Measurements from ENCODE around the gene MIPOL1.
"Not testable (repeated sequence)": the region's sequence is repeated elsewhere in the genome, so short reads cannot be mapped to it uniquely, and the experiment has no call there.

Gene MIPOL1

GRCh38 chr14:37279818-37280217 is 82.1 kb downstream of the MIPOL1 start:
- H3K79me2 ChIP-seq (ENCODE audit: control insufficient read depth, insufficient read depth, low read length, unreplicated experiment), result no peaks in the 10 kb centered on the region
- no peaks in the 10 kb centered on the region for H3K36me3 ChIP-seq (ENCODE audit: insufficient read depth, low read length)
- H3K4me1 ChIP-seq (ENCODE audit: control insufficient read depth, insufficient read depth, low read length, unreplicated experiment), result no peaks in the 10 kb centered on the region
- no peak overlapping the region for H2AFZ ChIP-seq (ENCODE audit: low read length, unreplicated experiment)
- no peaks in the 10 kb centered on the region for H3K27me3 ChIP-seq (ENCODE audit: insufficient read depth, low read length)
- H3K4me3 ChIP-seq (ENCODE audit: low read depth, low read length), result no peak overlapping the region
- no peak overlapping the region for H3K27ac ChIP-seq (ENCODE audit: low read depth, low read length)

DNA sequence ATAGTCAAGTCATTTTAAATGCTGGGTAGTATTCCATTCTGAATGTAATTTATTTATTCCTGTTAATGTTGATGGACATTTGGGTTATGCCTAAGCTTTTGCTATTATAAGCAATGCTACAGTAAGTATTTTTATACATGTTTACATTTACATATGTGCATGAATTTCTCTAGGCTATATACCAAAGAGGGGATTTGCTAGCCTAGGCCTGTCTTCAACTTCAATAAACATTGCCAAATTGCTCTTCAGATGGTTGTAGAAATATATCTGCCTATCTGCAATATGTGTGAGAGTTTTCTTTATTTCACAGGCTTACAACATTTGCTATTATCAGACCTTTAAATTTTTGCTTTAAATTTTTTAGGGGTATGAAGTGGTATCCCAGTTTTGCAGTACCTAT is 87.0 kb downstream of the MIPOL1 start:
- no peaks in the 10 kb centered on the region for H3K4me1 ChIP-seq (ENCODE audit: control insufficient read depth, insufficient read depth, low read length, unreplicated experiment)
- no peak overlapping the region for H3K27ac ChIP-seq (ENCODE audit: low read depth, low read length)
- no peak overlapping the region for H2AFZ ChIP-seq (ENCODE audit: low read length, unreplicated experiment)
- no peaks in the 10 kb centered on the region for H3K79me2 ChIP-seq (ENCODE audit: control insufficient read depth, insufficient read depth, low read length, unreplicated experiment)
- no peak overlapping the region for H3K4me3 ChIP-seq (ENCODE audit: low read depth, low read length)
- no peaks in the 10 kb centered on the region for H3K36me3 ChIP-seq (ENCODE audit: insufficient read depth, low read length)
- H3K27me3 ChIP-seq (ENCODE audit: insufficient read depth, low read length), result no peaks in the 10 kb centered on the region

GRCh38 chr14:37285220-37285619 is 87.5 kb downstream of the MIPOL1 start:
- Histone ChIP-seq H2AFZ (ENCODE audit: low read length, unreplicated experiment) (no peak overlapping the region), H3K4me3 (ENCODE audit: low read depth, low read length) (no peak overlapping the region), H3K27ac (ENCODE audit: low read depth, low read length) (no peak overlapping the region), H3K79me2 (ENCODE audit: control insufficient read depth, insufficient read depth, low read length, unreplicated experiment) (no peaks in the 10 kb centered on the region), H3K36me3 (ENCODE audit: insufficient read depth, low read length) (no peaks in the 10 kb centered on the region), H3K27me3 (ENCODE audit: insufficient read depth, low read length) (no peaks in the 10 kb centered on the region), H3K4me1 (ENCODE audit: control insufficient read depth, insufficient read depth, low read length, unreplicated experiment) (no peaks in the 10 kb centered on the region)

GRCh38 chr14:37289688-37290087 is 92.0 kb downstream of the MIPOL1 start:
- no peaks in the 10 kb centered on the region for H3K4me1 ChIP-seq (ENCODE audit: control insufficient read depth, insufficient read depth, low read length, unreplicated experiment)
- H3K79me2 ChIP-seq (ENCODE audit: control insufficient read depth, insufficient read depth, low read length, unreplicated experiment), result no peaks in the 10 kb centered on the region
- peaks cover 3% of the 10 kb centered on the region; the same call in 1 of the 2 replicates for H3K36me3 ChIP-seq (ENCODE audit: insufficient read depth, low read length)
- no peak overlapping the region for H3K27ac ChIP-seq (ENCODE audit: low read depth, low read length)
- no peak overlapping the region for H2AFZ ChIP-seq (ENCODE audit: low read length, unreplicated experiment)
- H3K27me3 ChIP-seq (ENCODE audit: insufficient read depth, low read length), result no peaks in the 10 kb centered on the region
- H3K4me3 ChIP-seq (ENCODE audit: low read depth, low read length), result no peak overlapping the region

DNA sequence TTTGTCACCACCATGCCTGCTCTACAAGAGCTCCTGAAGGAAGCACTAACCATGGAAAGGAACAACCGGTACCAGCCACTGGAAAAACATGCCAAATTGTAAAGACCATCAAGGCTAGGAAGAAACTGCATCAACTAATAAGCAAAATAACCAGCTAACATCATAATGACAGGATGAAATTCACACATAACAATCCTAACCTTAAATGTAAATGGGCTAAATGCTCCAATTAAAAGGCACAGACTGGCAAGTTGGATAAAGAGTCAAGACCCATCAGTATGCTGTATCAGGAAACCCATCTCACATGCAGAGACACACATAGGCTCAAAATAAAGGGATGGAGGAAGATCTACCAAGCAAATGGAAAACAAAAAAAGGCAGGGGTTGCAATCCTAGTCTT is 97.5 kb downstream of the MIPOL1 start:
- not testable (repeated sequence) for H3K27me3 ChIP-seq (ENCODE audit: insufficient read depth, low read length); H3K27ac ChIP-seq (ENCODE audit: low read depth, low read length); H3K36me3 ChIP-seq (ENCODE audit: insufficient read depth, low read length); H3K4me1 ChIP-seq (ENCODE audit: control insufficient read depth, insufficient read depth, low read length, unreplicated experiment); H3K79me2 ChIP-seq (ENCODE audit: control insufficient read depth, insufficient read depth, low read length, unreplicated experiment); H2AFZ ChIP-seq (ENCODE audit: low read length, unreplicated experiment); H3K4me3 ChIP-seq (ENCODE audit: low read depth, low read length)

- no peak overlapping the region for H3K27ac ChIP-seq (ENCODE audit: low read depth, low read length)
- no peaks in the 10 kb centered on the region for H3K36me3 ChIP-seq (ENCODE audit: insufficient read depth, low read length)
- H2AFZ ChIP-seq (ENCODE audit: low read length, unreplicated experiment), result no peak overlapping the region
- no peaks in the 10 kb centered on the region for H3K27me3 ChIP-seq (ENCODE audit: insufficient read depth, low read length)
- H3K4me3 ChIP-seq (ENCODE audit: low read depth, low read length), result no peak overlapping the region
- no peaks in the 10 kb centered on the region for H3K79me2 ChIP-seq (ENCODE audit: control insufficient read depth, insufficient read depth, low read length, unreplicated experiment)
- H3K4me1 ChIP-seq (ENCODE audit: control insufficient read depth, insufficient read depth, low read length, unreplicated experiment), result no peaks in the 10 kb centered on the region
These were observed 113.5 kb downstream of the MIPOL1 start for GRCh38 chr14:37311252-37311651.

DNA sequence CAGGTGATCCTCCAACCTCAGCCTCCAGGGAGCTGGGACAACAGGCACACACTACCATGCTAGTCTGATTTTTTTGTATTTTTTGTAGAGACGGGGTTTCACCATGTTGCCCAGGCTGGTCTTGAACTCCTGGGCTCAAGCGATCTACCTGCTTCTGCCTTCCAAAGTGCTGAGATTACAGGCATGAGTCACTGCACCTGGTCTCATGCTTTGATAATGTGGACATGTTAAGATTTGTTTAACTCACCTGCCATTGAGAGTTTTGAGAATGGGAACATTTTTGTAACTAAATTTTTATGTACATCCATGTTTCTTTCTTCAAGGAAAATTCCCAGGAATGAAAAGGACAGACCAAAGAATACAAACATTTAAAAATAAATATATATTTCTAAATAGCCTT is 121.2 kb downstream of the MIPOL1 start:
- H3K27ac ChIP-seq (ENCODE audit: low read depth, low read length), result no peak overlapping the region
- no peaks in the 10 kb centered on the region for H3K79me2 ChIP-seq (ENCODE audit: control insufficient read depth, insufficient read depth, low read length, unreplicated experiment)
- no peak overlapping the region for H3K4me3 ChIP-seq (ENCODE audit: low read depth, low read length)
- H3K36me3 ChIP-seq (ENCODE audit: insufficient read depth, low read length), result no peaks in the 10 kb centered on the region
- H3K4me1 ChIP-seq (ENCODE audit: control insufficient read depth, insufficient read depth, low read length, unreplicated experiment), result no peaks in the 10 kb centered on the region
- no peaks in the 10 kb centered on the region for H3K27me3 ChIP-seq (ENCODE audit: insufficient read depth, low read length)
- no peak overlapping the region for H2AFZ ChIP-seq (ENCODE audit: low read length, unreplicated experiment)

GRCh38 chr14:37320106-37320505 is 122.4 kb downstream of the MIPOL1 start:
- Histone ChIP-seq H3K4me1 (ENCODE audit: control insufficient read depth, insufficient read depth, low read length, unreplicated experiment) (no peaks in the 10 kb centered on the region), H3K4me3 (ENCODE audit: low read depth, low read length) (no peak overlapping the region)

DNA sequence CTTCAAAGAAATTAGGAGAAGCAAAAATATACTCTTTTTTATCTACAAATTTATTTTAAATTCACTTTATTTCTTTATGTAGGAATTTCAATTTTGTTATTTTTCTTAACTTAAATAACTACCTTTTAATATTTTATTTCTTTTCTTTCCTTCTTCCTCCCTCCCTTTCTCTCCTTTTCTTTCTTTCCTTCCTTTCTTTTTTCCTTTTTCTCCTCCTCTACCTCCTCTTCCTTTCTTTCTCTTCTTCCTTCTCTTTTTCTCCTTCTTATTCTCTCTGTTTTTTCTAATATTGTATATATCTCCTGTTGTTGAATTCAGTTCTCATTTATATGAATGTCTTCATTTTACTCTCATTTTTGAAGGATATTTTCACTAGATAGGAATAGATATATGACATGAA is 127.6 kb downstream of the MIPOL1 start:
- H2AFZ ChIP-seq (ENCODE audit: low read length, unreplicated experiment), result no peak overlapping the region

More at GRCh38 chr14:37320106-37320505, 122.4 kb downstream of the MIPOL1 start:
- Histone ChIP-seq H3K79me2 (ENCODE audit: control insufficient read depth, insufficient read depth, low read length, unreplicated experiment) (no peaks in the 10 kb centered on the region), H3K36me3 (ENCODE audit: insufficient read depth, low read length) (no peaks in the 10 kb centered on the region), H3K27me3 (ENCODE audit: insufficient read depth, low read length) (no peaks in the 10 kb centered on the region), H3K27ac (ENCODE audit: low read depth, low read length) (no peak overlapping the region), H2AFZ (ENCODE audit: low read length, unreplicated experiment) (no peak overlapping the region)

GRCh38 chr14:37326434-37326833 is 128.7 kb downstream of the MIPOL1 start:
- no peak overlapping the region for H3K27ac ChIP-seq (ENCODE audit: low read depth, low read length)
- H3K27me3 ChIP-seq (ENCODE audit: insufficient read depth, low read length), result no peaks in the 10 kb centered on the region
- no peak overlapping the region for H2AFZ ChIP-seq (ENCODE audit: low read length, unreplicated experiment)
- no peak overlapping the region for H3K4me3 ChIP-seq (ENCODE audit: low read depth, low read length)
- H3K79me2 ChIP-seq (ENCODE audit: control insufficient read depth, insufficient read depth, low read length, unreplicated experiment), result no peaks in the 10 kb centered on the region
- H3K36me3 ChIP-seq (ENCODE audit: insufficient read depth, low read length), result peaks cover 6% of the 10 kb centered on the region; the same call in 1 of the 2 replicates
- H3K4me1 ChIP-seq (ENCODE audit: control insufficient read depth, insufficient read depth, low read length, unreplicated experiment), result no peaks in the 10 kb centered on the region

More for the DNA sequence above, 127.6 kb downstream of the MIPOL1 start:
- H3K4me3 ChIP-seq (ENCODE audit: low read depth, low read length), result no peak overlapping the region
- H3K27me3 ChIP-seq (ENCODE audit: insufficient read depth, low read length), result no peaks in the 10 kb centered on the region
- no peaks in the 10 kb centered on the region for H3K79me2 ChIP-seq (ENCODE audit: control insufficient read depth, insufficient read depth, low read length, unreplicated experiment)
- H3K4me1 ChIP-seq (ENCODE audit: control insufficient read depth, insufficient read depth, low read length, unreplicated experiment), result no peaks in the 10 kb centered on the region
- no peak overlapping the region for H3K27ac ChIP-seq (ENCODE audit: low read depth, low read length)
- no peaks in the 10 kb centered on the region for H3K36me3 ChIP-seq (ENCODE audit: insufficient read depth, low read length)

DNA sequence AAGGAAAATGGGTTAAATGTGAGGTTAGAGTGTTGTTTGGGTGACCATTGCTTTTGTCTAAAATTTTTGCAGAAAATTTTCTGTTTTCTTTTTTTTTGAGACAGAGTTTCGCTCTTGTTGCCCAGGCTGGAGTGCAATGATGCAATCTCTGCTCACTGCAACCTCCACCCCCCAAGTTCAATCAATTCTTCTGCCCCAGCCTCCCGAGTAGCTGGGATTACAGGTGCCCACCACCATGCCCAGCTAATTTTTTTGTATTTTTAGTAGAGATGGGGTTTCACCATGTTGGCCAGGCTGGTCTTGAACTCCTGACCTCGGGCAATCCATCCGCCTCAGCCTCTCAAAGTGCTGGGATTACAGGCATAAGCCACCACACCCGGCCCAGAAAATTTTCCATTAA is 130.2 kb downstream of the MIPOL1 start:
- not testable (repeated sequence) for H3K27ac ChIP-seq (ENCODE audit: low read depth, low read length)

More for the DNA sequence above, 130.2 kb downstream of the MIPOL1 start:
- H3K4me3 ChIP-seq (ENCODE audit: low read depth, low read length); H3K4me1 ChIP-seq (ENCODE audit: control insufficient read depth, insufficient read depth, low read length, unreplicated experiment); H3K27me3 ChIP-seq (ENCODE audit: insufficient read depth, low read length); H3K79me2 ChIP-seq (ENCODE audit: control insufficient read depth, insufficient read depth, low read length, unreplicated experiment); H3K36me3 ChIP-seq (ENCODE audit: insufficient read depth, low read length); H2AFZ ChIP-seq (ENCODE audit: low read length, unreplicated experiment): not testable (repeated sequence)

Data from ACC112 (cell line).